ENCODE results near the gene XRCC1. TPM values are rescaled to one million over a fixed set of nuclear protein-coding genes. Genes with fewer than 3 reads are reported as not detected.

Gene XRCC1
- total RNA-seq, 6 experiments from 2014 or later = 16.2 to 29.8 (median 27.1) TPM

GRCh38 chr19:43499042-43499441, 76.3 kb downstream of the XRCC1 start:
- Mint-ChIP-seq H3K9me3 (no peaks in the 10 kb centered on the region), H3K4me3 (no peak overlapping the region), H3K27me3 (ENCODE audit: insufficient read depth) (peaks cover 1% of the 10 kb centered on the region; the same call in 1 of the 2 replicates), H3K4me1 (ENCODE audit: low read depth) (peaks cover 13% of the 10 kb centered on the region), H3K36me3 (ENCODE audit: low read depth) (peaks cover 28% of the 10 kb centered on the region), H3K27ac (no peak overlapping the region)
- TF ChIP-seq CTCF (IDR thresholded peaks at IDR 0.05) = no peak
- no peak for DNase-seq

GRCh38 chr19:43498233-43498842, 77.0 kb downstream of the XRCC1 start:
- H3K36me3 Mint-ChIP-seq (ENCODE audit: low read depth) = peaks cover 28% of the 10 kb centered on the region
- no peak for DNase-seq
- no peaks in the 10 kb centered on the region; the same call in 1 of the 2 replicates for H3K27me3 Mint-ChIP-seq (ENCODE audit: insufficient read depth)
- H3K27ac Mint-ChIP-seq = no peak overlapping the region
- no peak overlapping the region for H3K4me3 Mint-ChIP-seq
- H3K9me3 Mint-ChIP-seq = no peaks in the 10 kb centered on the region
- peaks cover 9% of the 10 kb centered on the region for H3K4me1 Mint-ChIP-seq (ENCODE audit: low read depth)
- no peak for TF ChIP-seq CTCF (IDR thresholded peaks at IDR 0.05)

- no peak overlapping the region for H3K27ac Mint-ChIP-seq
- no peak for DNase-seq
- H3K27me3 Mint-ChIP-seq (ENCODE audit: insufficient read depth) = no peaks in the 10 kb centered on the region
- peaks cover 18% of the 10 kb centered on the region; the same call in 1 of the 2 replicates for H3K36me3 Mint-ChIP-seq (ENCODE audit: low read depth)
- no peak overlapping the region for H3K4me3 Mint-ChIP-seq
- H3K4me1 Mint-ChIP-seq (ENCODE audit: low read depth) = no peaks in the 10 kb centered on the region
- no peaks in the 10 kb centered on the region for H3K9me3 Mint-ChIP-seq
- no peak for TF ChIP-seq CTCF (IDR thresholded peaks at IDR 0.05)
These were observed 78.4 kb downstream of the XRCC1 start for GRCh38 chr19:43496960-43497359.

- Mint-ChIP-seq H3K9me3 (no peaks in the 10 kb centered on the region), H3K4me3 (no peak overlapping the region), H3K27ac (no peak overlapping the region), H3K36me3 (ENCODE audit: low read depth) (peaks cover 18% of the 10 kb centered on the region; the same call in 1 of the 2 replicates), H3K27me3 (ENCODE audit: insufficient read depth) (no peaks in the 10 kb centered on the region), H3K4me1 (ENCODE audit: low read depth) (no peaks in the 10 kb centered on the region)
- DNase-seq = no peak
- no peak for TF ChIP-seq CTCF (IDR thresholded peaks at IDR 0.05)
These were observed 80.2 kb downstream of the XRCC1 start for GRCh38 chr19:43495082-43495481.

Other genes starting within 250 kb of the XRCC1 start
- gene CD177, start 221.8 kb downstream of the XRCC1 start, total RNA-seq (2021; fragmentation: NEBNext Ultra II Directional; extraction: Animal tissue kit (Norgen Biotek cat#: 25700)) = under 1 TPM; 0.54 to 1.00 (median 0.71) TPM
- not detected for gene TEX101, start 160.6 kb downstream of the XRCC1 start, total RNA-seq (2021; fragmentation: NEBNext Ultra II Directional; extraction: Animal tissue kit (Norgen Biotek cat#: 25700))
- gene LYPD3, start 109.9 kb downstream of the XRCC1 start, total RNA-seq (2021; fragmentation: NEBNext Ultra II Directional; extraction: Animal tissue kit (Norgen Biotek cat#: 25700)) = under 1 TPM; 0.17 to 0.35 (median 0.22) TPM
- 10 to 100 TPM in 4 of 6 experiments, 1 to 10 TPM in 2; 7.5 to 12.5 (median 11.7) TPM for gene PHLDB3, start 70.8 kb downstream of the XRCC1 start, total RNA-seq (2021; fragmentation: NEBNext Ultra II Directional; extraction: Animal tissue kit (Norgen Biotek cat#: 25700))
- 100 to 1,000 TPM in 4 of 6 experiments, 10 to 100 TPM in 2; 81.3 to 125 (median 107) TPM for gene ETHE1, start 48.3 kb downstream of the XRCC1 start, total RNA-seq (2021; fragmentation: NEBNext Ultra II Directional; extraction: Animal tissue kit (Norgen Biotek cat#: 25700))
- gene ZNF575, start 42.3 kb downstream of the XRCC1 start, total RNA-seq (2021; fragmentation: NEBNext Ultra II Directional; extraction: Animal tissue kit (Norgen Biotek cat#: 25700)) = 1 to 10 TPM; 1.6 to 2.9 (median 2.3) TPM
- under 1 TPM in 2 of 6 experiments, not detected in 4; 0.23 to 0.61 TPM for gene PINLYP, start 274 bp upstream of the XRCC1 start, total RNA-seq (2021; fragmentation: NEBNext Ultra II Directional; extraction: Animal tissue kit (Norgen Biotek cat#: 25700))
- gene IRGQ, start 20.6 kb upstream of the XRCC1 start, total RNA-seq (2021; fragmentation: NEBNext Ultra II Directional; extraction: Animal tissue kit (Norgen Biotek cat#: 25700)) = 10 to 100 TPM; 19.5 to 24.7 (median 21.2) TPM
- 10 to 100 TPM; 18.1 to 20.8 (median 20.0) TPM for gene ZNF576, start 21.1 kb upstream of the XRCC1 start, total RNA-seq (2021; fragmentation: NEBNext Ultra II Directional; extraction: Animal tissue kit (Norgen Biotek cat#: 25700))
- under 1 TPM in 5 of 6 experiments, not detected in 1; 0.11 to 0.31 (median 0.21) TPM for gene SRRM5, start 36.6 kb upstream of the XRCC1 start, total RNA-seq (2021; fragmentation: NEBNext Ultra II Directional; extraction: Animal tissue kit (Norgen Biotek cat#: 25700))
- 10 to 100 TPM; 32.2 to 42.2 (median 37.3) TPM for gene ZNF428, start 44.1 kb upstream of the XRCC1 start, total RNA-seq (2021; fragmentation: NEBNext Ultra II Directional; extraction: Animal tissue kit (Norgen Biotek cat#: 25700))
- gene CADM4, start 64.3 kb upstream of the XRCC1 start, total RNA-seq (2021; fragmentation: NEBNext Ultra II Directional; extraction: Animal tissue kit (Norgen Biotek cat#: 25700)) = 1 to 10 TPM in 2 of 6 experiments, under 1 TPM in 4; 0.43 to 1.3 (median 0.82) TPM
- 100 to 1,000 TPM; 123 to 163 (median 152) TPM for gene PLAUR, start 94.6 kb upstream of the XRCC1 start, total RNA-seq (2021; fragmentation: NEBNext Ultra II Directional; extraction: Animal tissue kit (Norgen Biotek cat#: 25700))
- not detected for gene IRGC, start 140.5 kb upstream of the XRCC1 start, total RNA-seq (2021; fragmentation: NEBNext Ultra II Directional; extraction: Animal tissue kit (Norgen Biotek cat#: 25700))
- gene SMG9, start 179.4 kb upstream of the XRCC1 start, total RNA-seq (2021; fragmentation: NEBNext Ultra II Directional; extraction: Animal tissue kit (Norgen Biotek cat#: 25700)) = 10 to 100 TPM; 29.8 to 39.4 (median 32.0) TPM
- 1 to 10 TPM in 2 of 6 experiments, under 1 TPM in 4; 0.53 to 3.1 (median 0.81) TPM for gene KCNN4, start 205.4 kb upstream of the XRCC1 start, total RNA-seq (2021; fragmentation: NEBNext Ultra II Directional; extraction: Animal tissue kit (Norgen Biotek cat#: 25700))
- under 1 TPM in 5 of 6 experiments, not detected in 1; 0.11 to 0.81 (median 0.34) TPM for gene LYPD5, start 226.9 kb upstream of the XRCC1 start, total RNA-seq (2021; fragmentation: NEBNext Ultra II Directional; extraction: Animal tissue kit (Norgen Biotek cat#: 25700))